Measurements from ENCODE around the gene SLC26A9. TPM values are rescaled to one million over a fixed set of nuclear protein-coding genes. Genes with fewer than 3 reads are reported as not detected.

SLC26A9 gene
- total and polyA plus RNA-seq, 2 donors (not counting 3 experiments of a cell fraction or from before 2014, with no cell fraction given), result 0.10 to 0.20 TPM

GRCh38 chr1:205973377-205974232 lies 30.3 kb upstream of the SLC26A9 start:
- TF ChIP-seq MYC (IDR thresholded peaks at IDR 0.05; ENCODE audit: low read depth, low read length), result no peak
- TF ChIP-seq POLR2A (IDR thresholded peaks at IDR 0.05; ENCODE audit: low read depth, low read length), result no peak
- TF ChIP-seq GATA2 (IDR thresholded peaks at IDR 0.05; ENCODE audit: insufficient read depth, insufficient read length, low read depth, low read length), result no peak
- TF ChIP-seq FOS (IDR thresholded peaks at IDR 0.05; ENCODE audit: borderline replicate concordance, insufficient read depth, low read length), result no peak
- TF ChIP-seq, protein P1, sequence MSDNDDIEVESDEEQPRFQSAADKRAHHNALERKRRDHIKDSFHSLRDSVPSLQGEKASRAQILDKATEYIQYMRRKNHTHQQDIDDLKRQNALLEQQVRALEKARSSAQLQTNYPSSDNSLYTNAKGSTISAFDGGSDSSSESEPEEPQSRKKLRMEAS (IDR thresholded peaks at IDR 0.05; ENCODE audit: insufficient read depth, insufficient read length), result no peak
- TF ChIP-seq EZH2 (IDR thresholded peaks at IDR 0.05; ENCODE audit: borderline replicate concordance, low read depth, low read length, severe bottlenecking), result no peak
- no peak for TF ChIP-seq POLR2AphosphoS5 (IDR thresholded peaks at IDR 0.05; ENCODE audit: insufficient read depth, low read depth, low read length)
- TF ChIP-seq, protein P2, sequence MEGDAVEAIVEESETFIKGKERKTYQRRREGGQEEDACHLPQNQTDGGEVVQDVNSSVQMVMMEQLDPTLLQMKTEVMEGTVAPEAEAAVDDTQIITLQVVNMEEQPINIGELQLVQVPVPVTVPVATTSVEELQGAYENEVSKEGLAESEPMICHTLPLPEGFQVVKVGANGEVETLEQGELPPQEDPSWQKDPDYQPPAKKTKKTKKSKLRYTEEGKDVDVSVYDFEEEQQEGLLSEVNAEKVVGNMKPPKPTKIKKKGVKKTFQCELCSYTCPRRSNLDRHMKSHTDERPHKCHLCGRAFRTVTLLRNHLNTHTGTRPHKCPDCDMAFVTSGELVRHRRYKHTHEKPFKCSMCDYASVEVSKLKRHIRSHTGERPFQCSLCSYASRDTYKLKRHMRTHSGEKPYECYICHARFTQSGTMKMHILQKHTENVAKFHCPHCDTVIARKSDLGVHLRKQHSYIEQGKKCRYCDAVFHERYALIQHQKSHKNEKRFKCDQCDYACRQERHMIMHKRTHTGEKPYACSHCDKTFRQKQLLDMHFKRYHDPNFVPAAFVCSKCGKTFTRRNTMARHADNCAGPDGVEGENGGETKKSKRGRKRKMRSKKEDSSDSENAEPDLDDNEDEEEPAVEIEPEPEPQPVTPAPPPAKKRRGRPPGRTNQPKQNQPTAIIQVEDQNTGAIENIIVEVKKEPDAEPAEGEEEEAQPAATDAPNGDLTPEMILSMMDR (IDR thresholded peaks at IDR 0.05; ENCODE audit: extremely low read depth in 1 of 2, insufficient read depth in 1 of 2, low read depth in 1 of 2, low read length in 2 of 2), result no peak
- TF ChIP-seq JUN (IDR thresholded peaks at IDR 0.05; ENCODE audit: borderline replicate concordance, insufficient read depth, insufficient read length, low read depth), result no peak
- H2AFZ ChIP-seq (ENCODE audit: low read depth, low read length), result no peak overlapping the region

More at GRCh38 chr1:205973377-205974232, 30.3 kb upstream of the SLC26A9 start:
- FAIRE-seq (no peak), DNase-seq (ENCODE audit: low read depth, low spot score) (no peak)
- Histone ChIP-seq H3K27ac (ENCODE audit: insufficient read depth, low read depth, low read length) (no peak overlapping the region), H3K9ac (replicated peaks; ENCODE audit: extremely low read depth, insufficient read depth, low read length) (no peak overlapping the region), H4K20me1 (replicated peaks; ENCODE audit: control insufficient read depth, extremely low read depth, insufficient read depth, low read length) (no peaks in the 10 kb centered on the region), H3K4me3 (replicated peaks in 1 of 3; ENCODE audit: insufficient read depth in 1 of 3, low read depth in 1 of 3, low read length in 3 of 3) (no peak overlapping the region), H3K9me3 (replicated peaks; ENCODE audit: control insufficient read depth, insufficient read depth, low read length) (no peaks in the 10 kb centered on the region), H3K9me1 (replicated peaks; ENCODE audit: control insufficient read depth, extremely low read depth, insufficient read depth, low read length) (no peaks in the 10 kb centered on the region), H3K27me3 (ENCODE audit: control insufficient read depth in 2 of 2, insufficient read depth in 2 of 2, low read length in 2 of 2) (no peaks in the 10 kb centered on the region), H3K4me1 (ENCODE audit: control insufficient read depth, extremely low read depth, insufficient read depth, low read length) (peaks cover 8% of the 10 kb centered on the region), H3K36me3 (ENCODE audit: control insufficient read depth in 2 of 2, extremely low read depth in 1 of 2, insufficient read depth in 2 of 2, low read length in 2 of 2) (no peaks in the 10 kb centered on the region), H3K79me2 (ENCODE audit: control insufficient read depth, insufficient read depth, low read length) (no peaks in the 10 kb centered on the region), H3K4me2 (ENCODE audit: insufficient read depth, low read length) (no peak overlapping the region)
- intact Hi-C loops (cut with micrococcal nuclease), result no loop called here
- ChIA-PET CTCF (no interaction called here), POLR2A (no interaction called here)
- dilution Hi-C loops (cut with MboI; ENCODE audit: extremely low pct_ligation_motif_present, low sequenced_read_pairs), result no loop called here
- BruUV-seq (replicated peaks), result no TSS peak
